Erythroblast (primary cell): ENCODE measurements around the gene RALGPS1.

Experiments used
- GATA1 ChIP-seq: IDR thresholded peaks from 2 replicates; pipeline ENCODE4 v1.6.1; 2011; ENCODE audit warnings: low read depth, mild to moderate bottlenecking, control low read depth, low read length, moderate library complexity
- POLR2A ChIP-seq: IDR thresholded peaks from 2 replicates; pipeline ENCODE4 v1.6.1; 2011; ENCODE audit warnings: mild to moderate bottlenecking, low read length

- TF ChIP-seq POLR2A: no peak
- no peak for TF ChIP-seq GATA1
These were observed 212.4 kb downstream of the RALGPS1 start for GRCh38 chr9:127126971-127127370.
